SKM-1 treated with dmso at 0.1 percent for 144 hours (cell line): ENCODE measurements around the gene RPGRIP1.
"Not testable (repeated sequence)": the region's sequence is repeated elsewhere in the genome, so short reads cannot be mapped to it uniquely, and the experiment has no call there.

Experiments
- DNase-seq: peaks from one replicate; lab custom pipeline; 2025; ENCODE audit not compliant: unreplicated experiment; lab: John Stamatoyannopoulos, UW

The RPGRIP1 gene

GRCh38 chr14:21258005-21258888 lies 21.6 kb upstream of the RPGRIP1 start:
- no peak for DNase-seq

GRCh38 chr14:21258889-21259787 lies 20.7 kb upstream of the RPGRIP1 start:
- no peak for DNase-seq

GRCh38 chr14:21261824-21262223 lies 18.1 kb upstream of the RPGRIP1 start:
- no peak for DNase-seq

GRCh38 chr14:21262410-21262809 lies 17.5 kb upstream of the RPGRIP1 start:
- no peak for DNase-seq

GRCh38 chr14:21263284-21264024 lies 16.4 kb upstream of the RPGRIP1 start:
- DNase-seq: no peak

- DNase-seq: no peak
Measured at GRCh38 chr14:21264025-21264801, 15.7 kb upstream of the RPGRIP1 start.

GRCh38 chr14:21267431-21267845 lies 12.4 kb upstream of the RPGRIP1 start:
- DNase-seq: no peak

- no peak for DNase-seq
Measured at GRCh38 chr14:21267886-21268616, 11.8 kb upstream of the RPGRIP1 start.

- no peak for DNase-seq
Measured at GRCh38 chr14:21268617-21269251, 11.1 kb upstream of the RPGRIP1 start.

- DNase-seq: peak; percentile 92
Measured at GRCh38 chr14:21269252-21270046, 10.4 kb upstream of the RPGRIP1 start, which contains the start of gene HNRNPC. Gene HNRNPC (minus strand): TSS chr14:21269442. CDS start chr14:21234193, 35,249 bp downstream.

- DNase-seq: not testable (repeated sequence)
Measured at GRCh38 chr14:21272661-21273060, 7.2 kb upstream of the RPGRIP1 start.

GRCh38 chr14:21275261-21275858 lies 4.5 kb upstream of the RPGRIP1 start:
- no peak for DNase-seq

GRCh38 chr14:21278632-21279031 lies 1.3 kb upstream of the RPGRIP1 start:
- no peak for DNase-seq

GRCh38 chr14:21281917-21282316 lies 2.0 kb downstream of the RPGRIP1 start:
- not testable (repeated sequence) for DNase-seq

- not testable (repeated sequence) for DNase-seq
Measured at GRCh38 chr14:21286516-21286915, 6.6 kb downstream of the RPGRIP1 start.

GRCh38 chr14:21287168-21287567 lies 7.3 kb downstream of the RPGRIP1 start:
- DNase-seq: no peak

- not testable (repeated sequence) for DNase-seq
Measured at GRCh38 chr14:21294026-21294425, 14.1 kb downstream of the RPGRIP1 start.

- DNase-seq: no peak
Measured at GRCh38 chr14:21298358-21298757, 18.5 kb downstream of the RPGRIP1 start.
